ENCODE measurements around the gene KANTR. TPM values are rescaled to one million over a fixed set of nuclear protein-coding genes. Genes with fewer than 3 reads are reported as not detected.

The KANTR gene
- total RNA-seq, 1 experiment from 2014 or later = 5.1 TPM

Other genes starting within 250 kb of the KANTR start
- gene XAGE3, start 226.1 kb upstream of the KANTR start, total RNA-seq (2014; rRNA removed; shearing (Covaris generic)) = not detected in 2 replicates
- gene FAM156B, start 196.8 kb upstream of the KANTR start, total RNA-seq (2014; rRNA removed; shearing (Covaris generic)) = 12.4 and 13.5 TPM in 2 replicates
- 14.1 and 15.0 TPM in 2 replicates for gene FAM156A, start 135.6 kb upstream of the KANTR start, total RNA-seq (2014; rRNA removed; shearing (Covaris generic))
- 0.19 and 0.42 TPM in 2 replicates for gene GPR173, start 45.4 kb upstream of the KANTR start, total RNA-seq (2014; rRNA removed; shearing (Covaris generic))
- 8.1 and 13.3 TPM in 2 replicates for gene TSPYL2, start 11.8 kb upstream of the KANTR start, total RNA-seq (2014; rRNA removed; shearing (Covaris generic))
- 40.9 and 48.3 TPM in 2 replicates for gene KDM5C, start 131.1 kb downstream of the KANTR start, total RNA-seq (2014; rRNA removed; shearing (Covaris generic))
- 4.8 and 5.1 TPM in 2 replicates for gene IQSEC2, start 187.4 kb downstream of the KANTR start, total RNA-seq (2014; rRNA removed; shearing (Covaris generic))